Activated CD4-positive, alpha-beta T cell treated with anti-CD3 and anti-CD28 coated beads, Interleukin-2, amount 50 U/mL, for 48 hours (primary cell): ENCODE measurements around the gene SLC25A18.
"Not testable (repeated sequence)": the region's sequence is repeated elsewhere in the genome, so short reads cannot be mapped to it uniquely, and the experiment has no call there.

Experiments
- DNase-seq, 2 experiments: peaks; one replicate each; pipeline ENCODE4 v3.0.0-alpha.2; 2020

Gene SLC25A18

GRCh38 chr22:17562906-17563870, at the start of gene SLC25A18:
Gene SLC25A18 (plus strand): TSS chr22:17563498. CDS start chr22:17579945, 16,447 bp downstream.
- no peak for DNase-seq

- no peak for DNase-seq
These were observed 49.7 kb upstream of the SLC25A18 start for GRCh38 chr22:17513612-17514011.

GRCh38 chr22:17514084-17514483, 49.2 kb upstream of the SLC25A18 start:
- no peak for DNase-seq

GRCh38 chr22:17518406-17518805, 44.9 kb upstream of the SLC25A18 start:
- DNase-seq: no peak

GRCh38 chr22:17521971-17522370, 41.3 kb upstream of the SLC25A18 start:
- DNase-seq: not testable (repeated sequence)

GRCh38 chr22:17523925-17524324, 39.4 kb upstream of the SLC25A18 start:
- DNase-seq: no peak

- no peak for DNase-seq
These were observed 27.0 kb upstream of the SLC25A18 start for GRCh38 chr22:17536269-17536668.

- no peak for DNase-seq
These were observed 26.1 kb upstream of the SLC25A18 start for GRCh38 chr22:17537155-17537554.

GRCh38 chr22:17540481-17540880, 22.8 kb upstream of the SLC25A18 start:
- DNase-seq: no peak

GRCh38 chr22:17541476-17541875, 21.8 kb upstream of the SLC25A18 start:
- DNase-seq: no peak

GRCh38 chr22:17542452-17542851, 20.8 kb upstream of the SLC25A18 start:
- no peak for DNase-seq

GRCh38 chr22:17548010-17548755, 15.1 kb upstream of the SLC25A18 start:
- no peak for DNase-seq

- DNase-seq: no peak
These were observed 14.6 kb upstream of the SLC25A18 start for GRCh38 chr22:17548756-17549035.

GRCh38 chr22:17549183-17549582, 14.1 kb upstream of the SLC25A18 start:
- no peak for DNase-seq

GRCh38 chr22:17549655-17550054, 13.6 kb upstream of the SLC25A18 start:
- DNase-seq: no peak

- no peak for DNase-seq
These were observed 10.6 kb upstream of the SLC25A18 start for GRCh38 chr22:17552737-17553136.

- no peak for DNase-seq
These were observed 8.5 kb upstream of the SLC25A18 start for GRCh38 chr22:17554814-17555213.

GRCh38 chr22:17559188-17559587, 4.1 kb upstream of the SLC25A18 start:
- DNase-seq: no peak

- DNase-seq: no peak
These were observed 666 bp downstream of the SLC25A18 start for GRCh38 chr22:17563936-17564391.

GRCh38 chr22:17566016-17566687, 2.9 kb downstream of the SLC25A18 start:
- not testable (repeated sequence) for DNase-seq

GRCh38 chr22:17566776-17567175, 3.5 kb downstream of the SLC25A18 start:
- DNase-seq: no peak

- DNase-seq: no peak
These were observed 6.7 kb downstream of the SLC25A18 start for GRCh38 chr22:17569971-17570511.
